HCT116 (cell line): ENCODE data around the gene KRT33A. TPM values are rescaled to one million over a fixed set of nuclear protein-coding genes. Genes with fewer than 3 reads are reported as not detected.

ENCODE experiments used
- ATAC-seq: fragments of 200-7000 bp; cut with Tn5 transposase; 2 replicates; pipeline ENCODE4 v1.9.1; 2020; ENCODE audit warnings: mild to moderate bottlenecking, moderate library complexity
- BruUV-seq: library from RNA; stranded (reverse); fragments of 400-500 nt; replicated peaks from 2 replicates; lab custom pipeline; 2021; lab: Mats Ljungman, UMichigan
- CTCF ChIA-PET: fragments of 300-600 bp; sonication (Branson Sonifier 250); formaldehyde crosslinking; loops from one replicate; lab custom pipeline; 2021; ENCODE audit warnings: antibody characterized with exemption; lab: Charles Lee
- POLR2A ChIA-PET: fragments of 300-600, 350-600 bp; sonication (Branson Sonifier 250); formaldehyde crosslinking; loops from one replicate; lab custom pipeline; 2021; ENCODE audit warnings: antibody characterized with exemption; lab: Charles Lee
- RAD21 ChIA-PET, 2 experiments: fragments of 300-600 bp; sonication (Branson Sonifier 250); formaldehyde crosslinking; loops; one replicate each; lab custom pipeline; 2023; ENCODE audit warnings: low total read pairs in 2 of 2; ENCODE audit not compliant: uncharacterized antibody in 2 of 2, unreplicated experiment in 2 of 2, low non-redundant PET in 1 of 2; lab: Charles Lee
- DNase-seq: peaks from one replicate; pipeline ENCODE4 v3.0.0-alpha.2; 2010; ENCODE audit warnings: low read depth, low spot score
- H2AFZ ChIP-seq: fragments of 200-600 bp; shearing (Covaris generic), sonication (generic); 2 replicates; pipeline ENCODE4 v1.6.1; 2017; ENCODE audit warnings: low read depth, mixed run types, mixed read lengths, antibody characterized with exemption, low read length; ENCODE audit not compliant: poor library complexity, severe bottlenecking
- H3K27ac ChIP-seq: 2 replicates; pipeline ENCODE4 v1.5.1; 2012; ENCODE audit warnings: low read depth, low read length
- H3K27me3 ChIP-seq: fragments of 200-600 bp; sonication (generic); 2 replicates; pipeline ENCODE4 v1.6.1; 2016; ENCODE audit warnings: mixed run types, low read length, mixed read lengths; ENCODE audit not compliant: insufficient read depth
- H3K36me3 ChIP-seq, 2 experiments: fragments of 200-500 bp in 1 of 2; fragments of 200-600 bp in 1 of 2; sonication (Bioruptor generic) in 1 of 2; sonication (generic) in 1 of 2; 2 replicates each; pipeline versions ENCODE4 v1.5.1 to v1.6.1; 2014 to 2016; ENCODE audit warnings: low read length in 2 of 2, inconsistent platforms in 1 of 2, mixed read lengths in 1 of 2, mixed run types in 1 of 2; ENCODE audit not compliant: insufficient read depth in 2 of 2, control insufficient read depth in 1 of 2
- H3K4me1 ChIP-seq, 2 experiments: fragments of 200-600 bp in 1 of 2; sonication (generic) in 1 of 2; 2 replicates each; pipeline versions ENCODE4 v1.5.1 to v1.6.1; 2012 to 2017; ENCODE audit warnings: low read length in 2 of 2, inconsistent platforms in 1 of 2, mild to moderate bottlenecking in 1 of 2, mixed read lengths in 1 of 2, mixed run types in 1 of 2, moderate library complexity in 1 of 2; ENCODE audit not compliant: insufficient read depth in 2 of 2, control insufficient read depth in 1 of 2
- H3K4me2 ChIP-seq: fragments of 200-600 bp; sonication (generic); 2 replicates; pipeline ENCODE4 v1.6.1; 2017; ENCODE audit warnings: mixed run types, low read length, mixed read lengths
- H3K4me3 ChIP-seq, 2 experiments: fragments of 200-600 bp in 1 of 2; sonication (generic) in 1 of 2; replicated peaks in 1 of 2; 2 replicates each; pipeline ENCODE4 v1.5.1; 2011 to 2016; ENCODE audit warnings: low read length in 2 of 2, control low read depth in 1 of 2, low read depth in 1 of 2, mild to moderate bottlenecking in 1 of 2, mixed read lengths in 1 of 2, mixed run types in 1 of 2
- H3K79me2 ChIP-seq: fragments of 200-600 bp; sonication (generic); 2 replicates; pipeline ENCODE4 v1.6.1; 2017; ENCODE audit warnings: mild to moderate bottlenecking, mixed run types, low read length, moderate library complexity, mixed read lengths; ENCODE audit not compliant: insufficient read depth
- H3K9ac ChIP-seq: fragments of 200-600 bp; sonication (generic); 2 replicates; pipeline ENCODE4 v1.6.1; 2016; ENCODE audit warnings: low read length, mixed read lengths
- H3K9me2 ChIP-seq: fragments of 200-600 bp; sonication (generic), shearing (Covaris generic); 2 replicates; pipeline ENCODE4 v1.6.1; 2017; ENCODE audit warnings: mixed run types, mild to moderate bottlenecking, moderate library complexity; ENCODE audit not compliant: insufficient read depth
- H3K9me3 ChIP-seq, 2 experiments: fragments of 200-500 bp in 1 of 2; fragments of 200-600 bp in 1 of 2; sonication (Bioruptor generic) in 1 of 2; sonication (generic) in 1 of 2; 2 replicates each; pipeline ENCODE4 v1.6.1; 2014 to 2017; ENCODE audit warnings: low read length in 2 of 2, mixed read lengths in 2 of 2, inconsistent platforms in 1 of 2, low read depth in 1 of 2, mild to moderate bottlenecking in 1 of 2, mixed run types in 1 of 2, moderate library complexity in 1 of 2; ENCODE audit not compliant: control insufficient read depth in 1 of 2, insufficient read depth in 1 of 2
- H4K20me1 ChIP-seq: fragments of 200-600 bp; sonication (generic), shearing (Covaris generic); 2 replicates; pipeline ENCODE4 v1.6.1; 2017; ENCODE audit warnings: mixed run types, mild to moderate bottlenecking, moderate library complexity; ENCODE audit not compliant: insufficient read depth
- ATF3 ChIP-seq: IDR thresholded peaks from 2 replicates; pipeline ENCODE4 v1.6.1; 2012
- CTCF ChIP-seq, 3 experiments: fragments of 200-600 bp in 1 of 3; sonication (generic) in 1 of 3; IDR thresholded peaks in 2 of 3; conservative IDR thresholded peaks in 1 of 3; 2 replicates each; pipeline ENCODE4 v1.5.1; 2012 to 2017; ENCODE audit warnings: low read depth in 2 of 3, low read length in 2 of 3, antibody characterized with exemption in 1 of 3, borderline replicate concordance in 1 of 3, control low read depth in 1 of 3, mild to moderate bottlenecking in 1 of 3, mixed read lengths in 1 of 3, mixed run types in 1 of 3, moderate library complexity in 1 of 3; ENCODE audit not compliant: insufficient read depth in 1 of 3
- FOSL1 ChIP-seq: IDR thresholded peaks from 2 replicates; pipeline ENCODE4 v1.6.1; 2012; ENCODE audit warnings: low read depth
- POLR2A ChIP-seq: IDR thresholded peaks from 2 replicates; pipeline ENCODE4 v1.7.0; 2011; ENCODE audit warnings: borderline replicate concordance; ENCODE audit not compliant: insufficient read depth, insufficient read length; ENCODE audit errors: extremely low read depth
- REST ChIP-seq: IDR thresholded peaks from 2 replicates; pipeline ENCODE4 v1.6.1; 2012; ENCODE audit warnings: low read depth
- SRF ChIP-seq: IDR thresholded peaks from 2 replicates; pipeline ENCODE4 v1.6.1; 2012; ENCODE audit warnings: low read depth
- YY1 ChIP-seq: IDR thresholded peaks from 2 replicates; pipeline ENCODE4 v1.6.1; 2011; ENCODE audit warnings: low read length, low read depth, moderate library complexity, mild to moderate bottlenecking; ENCODE audit not compliant: insufficient replicate concordance; ENCODE audit errors: extremely low read depth
- ZBTB33 ChIP-seq: IDR thresholded peaks from 2 replicates; pipeline ENCODE4 v1.6.1; 2011; ENCODE audit warnings: mild to moderate bottlenecking, low read length, moderate library complexity; ENCODE audit not compliant: insufficient replicate concordance; ENCODE audit errors: extremely low read depth
- ZFX ChIP-seq: fragments of 450-650 bp; IDR thresholded peaks from 2 replicates; pipeline ENCODE4 v1.6.1; 2017
- ZNF274 ChIP-seq: fragments of 200-500 bp; sonication (Bioruptor generic); IDR thresholded peaks from 2 replicates; pipeline ENCODE4 v1.6.1; 2014; ENCODE audit warnings: mild to moderate bottlenecking, low read depth, low read length, inconsistent platforms
- intact Hi-C: fragments of 100-400 bp; cut with micrococcal nuclease; formaldehyde crosslinking; loops from 2 replicates; pipeline ENCODE4 v1.10.0; 2022
- total RNA-seq: library from RNA; stranded (reverse); gene quantifications from one replicate; pipeline ENCODE4 v1.2.1, GENCODE V29; 2021; ENCODE audit not compliant: unreplicated experiment

KRT33A gene
- total RNA-seq, 1 experiment from 2014 or later: not detected

GRCh38 chr17:41328207-41328606 lies 22.4 kb downstream of the KRT33A start:
- ChIA-PET CTCF (interaction anchor here (1.7 to 2.0 kb wide), 3 partner anchors 419 to 525 kb away, joined by 5 to 6 read pairs (median 6); no protein-coding TSS in a partner anchor), RAD21 (no interaction called here), POLR2A (no interaction called here)
- H2AFZ ChIP-seq: no peak overlapping the region
- no peaks in the 10 kb centered on the region for H3K79me2 ChIP-seq
- intact Hi-C loops: loop anchor here (10.0 kb wide), 1 partner anchor 703 kb away; no protein-coding TSS in a partner anchor
- no TSS peak for BruUV-seq
- no peak overlapping the region for H3K4me3 ChIP-seq
- no peaks in the 10 kb centered on the region for H4K20me1 ChIP-seq
- no peak for TF ChIP-seq POLR2A
- no peak for TF ChIP-seq ZBTB33
- TF ChIP-seq SRF: no peak
- TF ChIP-seq FOSL1: no peak
- TF ChIP-seq CTCF (IDR thresholded peaks at IDR 0.05 in 2 of 3, conservative IDR thresholded peaks at IDR 0.05 in 1 of 3; ENCODE audit: borderline replicate concordance in 1 of 3, insufficient read depth in 1 of 3, low read depth in 2 of 3, low read length in 2 of 3): no peak
- no peak for TF ChIP-seq REST
- TF ChIP-seq ATF3: no peak
- no peak for TF ChIP-seq YY1
- TF ChIP-seq ZFX: no peak
- TF ChIP-seq ZNF274: no peak
- H3K4me1 ChIP-seq: peaks cover 6 to 26% of the 10 kb centered on the region in 2 experiments; a peak in 3 of 4 replicates
- H3K9me2 ChIP-seq: no peaks in the 10 kb centered on the region
- H3K4me2 ChIP-seq: no peak overlapping the region
- H3K9ac ChIP-seq: no peak overlapping the region
- no peak for ATAC-seq
- H3K9me3 ChIP-seq: peaks cover 0 to 12% of the 10 kb centered on the region in 2 experiments; a peak in 1 of 4 replicates
- no peaks in the 10 kb centered on the region for H3K36me3 ChIP-seq
- no peaks in the 10 kb centered on the region for H3K27me3 ChIP-seq
- DNase-seq: no peak
- peak overlapping the region; percentile 16; the same call in 1 of the 2 replicates for H3K27ac ChIP-seq
